ENCODE results near the gene PCSK1N.
"Not testable (repeated sequence)": the region's sequence is repeated elsewhere in the genome, so short reads cannot be mapped to it uniquely, and the experiment has no call there.

The PCSK1N gene, protein sequence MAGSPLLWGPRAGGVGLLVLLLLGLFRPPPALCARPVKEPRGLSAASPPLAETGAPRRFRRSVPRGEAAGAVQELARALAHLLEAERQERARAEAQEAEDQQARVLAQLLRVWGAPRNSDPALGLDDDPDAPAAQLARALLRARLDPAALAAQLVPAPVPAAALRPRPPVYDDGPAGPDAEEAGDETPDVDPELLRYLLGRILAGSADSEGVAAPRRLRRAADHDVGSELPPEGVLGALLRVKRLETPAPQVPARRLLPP

DNA sequence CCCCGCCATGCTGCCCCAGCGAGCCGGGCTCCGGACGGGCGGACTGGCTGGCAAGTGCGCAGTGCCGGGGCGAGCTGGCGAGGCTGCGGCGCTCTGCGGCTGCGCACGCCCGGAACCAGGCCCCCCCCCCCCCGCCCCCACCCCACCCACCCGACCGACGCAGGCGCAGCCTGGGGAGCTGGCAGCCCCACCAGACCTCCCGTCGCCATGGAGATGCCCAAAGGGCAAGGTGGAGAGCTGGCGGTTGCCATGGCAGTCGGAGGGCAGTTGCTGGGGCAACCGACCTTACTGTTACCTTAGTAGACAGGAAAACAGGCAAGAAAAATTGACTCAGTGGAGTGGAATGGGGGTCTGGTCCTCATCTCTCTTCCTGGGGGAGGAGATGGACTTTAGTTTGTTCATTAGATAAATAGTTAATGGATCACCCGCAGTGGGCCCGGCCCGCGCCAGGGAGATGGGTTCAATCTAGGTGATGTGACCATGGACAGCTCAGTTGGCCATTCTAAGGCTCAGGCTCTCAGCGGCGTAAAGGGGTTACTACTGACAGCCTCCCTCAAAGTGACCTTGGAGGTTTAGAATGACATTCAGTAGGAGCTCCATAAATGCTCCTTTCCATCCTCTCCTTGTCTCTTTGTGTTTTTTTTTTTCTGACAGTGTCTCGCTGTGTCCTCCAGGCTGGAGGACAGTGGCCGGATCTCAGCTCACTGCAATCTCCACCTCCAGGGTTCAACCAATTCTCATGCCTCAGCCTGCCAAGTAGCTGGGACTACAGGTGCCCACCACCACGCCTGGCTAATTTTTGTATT, at the start of gene PCSK1N:
PCSK1N (minus strand) TSS at position 87 of the 806 bp plus-strand sequence; CDS start at position 9, 78 bp downstream.
- no peak for DNase-seq (ENCODE audit: low read depth in 2 of 2)

GRCh38 chrX:48883729-48884128, 48.3 kb upstream of the PCSK1N start:
- no peak for DNase-seq (ENCODE audit: low read depth in 2 of 2)

DNA sequence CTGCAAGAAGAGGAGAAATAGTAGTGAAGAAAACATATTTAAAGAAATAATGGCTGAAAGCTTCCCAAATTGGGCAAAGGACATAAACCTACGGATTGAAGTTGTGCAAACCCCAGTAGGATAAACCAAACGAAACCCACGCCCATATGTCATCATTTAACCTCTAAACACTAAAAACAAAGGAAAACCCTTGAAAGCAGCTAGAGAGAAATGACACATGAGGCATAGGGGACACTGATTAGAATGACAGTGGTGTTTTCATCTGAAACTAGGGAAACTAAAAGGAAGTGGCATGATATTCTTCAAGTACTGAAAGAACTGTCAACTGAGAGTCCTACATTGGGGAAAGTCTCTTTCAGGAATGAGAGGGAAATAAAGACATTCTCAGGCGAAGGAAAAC, 41.5 kb upstream of the PCSK1N start:
- not testable (repeated sequence) for DNase-seq (ENCODE audit: low read depth in 2 of 2)

DNA sequence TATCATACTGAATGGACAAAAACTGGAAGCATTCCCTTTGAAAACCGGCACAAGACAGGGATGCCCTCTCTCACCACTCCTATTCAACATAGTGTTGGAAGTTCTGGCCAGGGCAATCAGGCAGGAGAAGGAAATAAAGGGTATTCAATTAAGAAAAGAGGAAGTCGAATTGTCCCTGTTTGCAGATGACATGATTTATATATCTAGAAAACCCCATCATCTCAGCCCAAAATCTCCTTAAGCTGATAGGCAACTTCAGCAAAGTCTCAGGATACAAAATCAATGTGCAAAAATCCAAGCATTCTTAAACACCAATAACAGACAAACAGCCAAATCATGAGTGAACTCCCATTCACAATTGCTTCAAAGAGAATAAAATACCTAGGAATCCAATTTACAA, 36.6 kb upstream of the PCSK1N start:
- not testable (repeated sequence) for DNase-seq (ENCODE audit: low read depth in 2 of 2)

DNA sequence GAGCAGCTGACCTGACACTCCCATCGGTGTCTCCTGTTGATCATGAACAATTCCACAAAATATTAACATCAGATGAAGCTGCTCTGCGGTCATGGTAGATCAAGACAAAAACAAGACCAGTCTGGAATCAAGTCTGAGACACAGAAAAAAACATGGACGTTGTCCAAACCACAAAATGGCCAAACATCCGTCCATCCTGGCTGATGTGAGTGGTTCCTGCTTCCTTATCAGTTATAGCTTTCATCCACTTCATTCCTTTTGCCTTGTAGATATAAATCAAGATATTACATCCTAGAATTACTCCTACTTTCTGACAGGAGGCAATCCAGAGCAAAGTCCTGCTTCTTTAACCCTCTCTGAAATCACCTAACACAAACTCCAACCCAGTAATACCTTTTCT, 28.8 kb upstream of the PCSK1N start:
- no peak for DNase-seq (ENCODE audit: low read depth in 2 of 2)

GRCh38 chrX:48854898-48855297, 19.5 kb upstream of the PCSK1N start:
- DNase-seq (ENCODE audit: low read depth in 2 of 2), result no peak

- not testable (repeated sequence) for DNase-seq (ENCODE audit: low read depth in 2 of 2)
Observed at GRCh38 chrX:48854121-48854804, 18.9 kb upstream of the PCSK1N start.

DNA sequence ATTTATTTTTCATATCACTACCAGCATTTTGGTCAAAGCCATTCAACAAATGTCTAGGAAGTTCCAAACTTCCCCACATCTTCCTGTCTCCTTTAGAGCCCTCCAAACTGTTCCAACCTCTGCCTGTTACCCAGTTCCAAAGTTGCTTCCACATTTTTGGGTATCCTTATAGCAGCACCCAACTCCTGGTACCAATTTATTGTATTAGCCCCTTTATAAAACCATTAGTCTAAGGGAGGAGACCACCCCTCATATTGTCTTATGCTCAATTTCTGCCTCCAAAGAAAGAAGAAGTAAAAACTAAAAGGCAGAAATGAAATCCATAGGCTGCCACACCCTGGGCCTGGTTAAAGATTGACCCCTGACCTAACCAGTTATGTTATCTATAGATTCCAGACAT, 18.1 kb upstream of the PCSK1N start:
- DNase-seq (ENCODE audit: low read depth in 2 of 2), result not testable (repeated sequence)

GRCh38 chrX:48852857-48853256, 17.4 kb upstream of the PCSK1N start:
- DNase-seq (ENCODE audit: low read depth in 2 of 2), result no peak

DNA sequence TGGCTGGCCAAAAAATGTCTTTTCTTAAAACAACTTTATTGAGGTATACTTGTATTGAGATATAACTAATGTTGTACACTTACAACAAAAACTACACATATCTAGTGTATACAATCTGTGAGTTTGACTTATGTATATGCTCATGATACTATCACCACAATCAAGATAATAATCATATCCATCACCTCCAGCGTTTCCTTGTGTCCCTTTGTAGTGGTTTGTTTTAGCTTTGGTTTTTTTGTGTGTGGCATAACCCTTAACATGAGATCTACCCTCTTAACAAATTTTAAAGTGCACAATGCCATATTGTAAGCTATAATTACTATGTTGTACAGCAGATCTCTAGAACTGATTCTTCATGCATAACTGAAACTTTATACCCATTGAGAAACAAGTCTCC, 13.4 kb upstream of the PCSK1N start:
- DNase-seq (ENCODE audit: low read depth in 2 of 2), result no peak

GRCh38 chrX:48839686-48840085, 4.3 kb upstream of the PCSK1N start:
- no peak for DNase-seq (ENCODE audit: low read depth in 2 of 2)

- DNase-seq (ENCODE audit: low read depth in 2 of 2), result no peak
Observed at GRCh38 chrX:48834383-48834709, 1.1 kb downstream of the PCSK1N start.

DNA sequence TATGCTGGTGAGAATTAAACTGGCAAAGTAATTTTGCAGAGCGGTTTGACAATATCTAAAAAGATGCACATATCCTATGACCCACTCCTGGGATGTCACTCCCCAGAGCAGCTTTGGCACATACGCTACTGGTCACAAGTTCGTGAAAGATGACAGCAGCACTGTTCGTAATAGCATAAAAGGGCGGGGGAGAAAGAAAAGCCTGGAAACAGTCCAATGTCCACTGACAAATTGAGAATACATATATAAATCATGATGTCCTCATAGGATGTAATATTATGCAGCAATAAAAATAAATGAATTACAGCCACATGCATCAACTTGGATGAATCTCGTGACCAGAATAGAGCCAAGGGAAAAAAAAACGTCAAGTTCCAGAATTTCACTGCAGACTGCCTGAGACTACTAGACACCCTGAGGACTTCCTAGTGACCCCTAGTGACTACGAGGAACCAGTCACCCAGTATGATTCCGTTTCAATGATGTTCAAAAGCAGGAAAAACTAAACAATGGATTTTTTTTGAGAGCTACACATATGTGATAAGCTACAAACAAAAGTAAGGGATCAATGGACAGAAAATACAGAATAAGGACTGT, 1.8 kb downstream of the PCSK1N start:
- no peak for DNase-seq (ENCODE audit: low read depth in 2 of 2)

GRCh38 chrX:48831909-48832291, 3.5 kb downstream of the PCSK1N start:
- DNase-seq (ENCODE audit: low read depth in 2 of 2), result no peak

DNA sequence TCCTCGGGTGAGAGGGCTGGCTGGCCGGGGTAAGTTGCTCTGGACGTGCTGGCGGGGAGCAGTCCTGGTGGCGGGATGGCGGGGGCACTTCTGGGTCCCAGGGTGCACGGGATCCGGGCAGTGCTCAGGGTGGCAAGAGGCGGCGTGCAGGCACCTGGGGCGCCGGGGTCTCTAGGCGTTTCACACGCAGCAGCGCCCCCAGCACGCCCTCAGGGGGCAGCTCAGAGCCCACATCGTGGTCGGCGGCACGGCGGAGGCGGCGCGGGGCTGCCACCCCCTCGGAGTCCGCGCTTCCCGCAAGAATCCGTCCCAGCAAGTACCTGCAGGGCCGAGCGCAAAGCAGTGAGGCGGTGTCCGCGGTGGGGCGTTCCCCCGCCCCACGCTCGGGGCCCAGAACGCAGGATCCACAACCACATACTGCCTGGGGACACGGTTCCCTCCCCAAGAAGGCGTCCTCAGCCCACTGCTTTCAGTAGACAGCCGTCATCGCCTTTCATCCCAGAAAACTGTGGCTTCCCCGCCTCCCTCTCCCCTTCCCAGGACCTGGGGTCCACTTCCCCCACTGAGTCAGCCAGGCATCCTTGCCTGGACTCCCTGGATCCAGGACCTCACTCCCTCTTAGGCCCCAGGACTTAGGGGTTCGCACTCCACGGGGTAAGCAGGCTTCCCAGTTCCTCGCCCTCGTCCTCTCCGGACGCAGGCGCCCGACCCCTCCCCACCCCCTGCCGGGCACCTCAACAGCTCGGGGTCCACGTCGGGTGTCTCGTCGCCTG, 4.1 kb downstream of the PCSK1N start:
- no peak for DNase-seq (ENCODE audit: low read depth in 2 of 2)

DNA sequence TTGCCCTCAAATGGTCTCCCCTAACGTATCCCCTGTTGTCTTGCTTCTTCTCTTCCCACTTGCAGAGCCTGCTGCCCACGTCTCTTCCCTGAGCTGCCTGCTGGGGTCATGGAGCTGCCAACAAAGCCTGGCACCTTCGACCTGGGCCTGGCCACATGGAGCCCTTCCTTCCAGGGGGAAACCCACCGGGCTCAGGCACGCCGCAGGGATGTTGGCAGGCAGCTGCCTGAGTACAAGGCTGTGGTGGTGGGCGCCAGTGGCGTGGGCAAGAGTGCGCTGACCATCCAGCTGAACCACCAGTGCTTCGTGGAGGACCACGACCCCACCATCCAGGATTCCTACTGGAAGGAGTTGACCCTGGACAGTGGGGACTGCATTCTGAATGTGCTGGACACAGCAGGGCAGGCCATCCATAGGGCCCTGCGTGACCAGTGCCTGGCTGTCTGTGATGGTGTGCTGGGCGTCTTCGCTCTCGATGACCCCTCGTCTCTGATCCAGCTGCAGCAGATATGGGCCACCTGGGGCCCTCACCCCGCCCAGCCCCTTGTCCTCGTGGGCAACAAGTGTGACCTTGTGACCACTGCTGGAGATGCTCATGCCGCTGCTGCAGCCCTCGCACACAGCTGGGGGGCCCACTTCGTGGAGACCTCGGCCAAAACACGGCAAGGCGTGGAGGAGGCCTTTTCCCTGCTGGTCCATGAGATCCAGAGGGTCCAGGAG, 6.2 kb downstream of the PCSK1N start:
- DNase-seq (ENCODE audit: low read depth in 2 of 2), result no peak

DNA sequence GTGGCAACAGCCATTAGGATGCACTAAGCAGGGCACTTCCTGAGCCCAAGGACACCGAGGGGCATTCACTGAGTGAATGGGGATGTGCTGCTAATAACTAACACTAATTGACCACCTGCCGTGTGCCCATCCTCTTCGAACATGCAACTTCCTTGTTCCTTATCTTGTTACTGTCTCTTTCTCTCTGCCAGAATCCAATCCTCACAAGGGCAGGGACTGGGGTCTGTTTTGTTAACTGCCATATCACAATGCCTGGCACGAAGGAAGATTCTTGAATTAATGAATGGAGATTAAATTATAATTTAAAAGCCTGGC, 7.8 kb downstream of the PCSK1N start:
- DNase-seq (ENCODE audit: low read depth in 2 of 2), result no peak

DNA sequence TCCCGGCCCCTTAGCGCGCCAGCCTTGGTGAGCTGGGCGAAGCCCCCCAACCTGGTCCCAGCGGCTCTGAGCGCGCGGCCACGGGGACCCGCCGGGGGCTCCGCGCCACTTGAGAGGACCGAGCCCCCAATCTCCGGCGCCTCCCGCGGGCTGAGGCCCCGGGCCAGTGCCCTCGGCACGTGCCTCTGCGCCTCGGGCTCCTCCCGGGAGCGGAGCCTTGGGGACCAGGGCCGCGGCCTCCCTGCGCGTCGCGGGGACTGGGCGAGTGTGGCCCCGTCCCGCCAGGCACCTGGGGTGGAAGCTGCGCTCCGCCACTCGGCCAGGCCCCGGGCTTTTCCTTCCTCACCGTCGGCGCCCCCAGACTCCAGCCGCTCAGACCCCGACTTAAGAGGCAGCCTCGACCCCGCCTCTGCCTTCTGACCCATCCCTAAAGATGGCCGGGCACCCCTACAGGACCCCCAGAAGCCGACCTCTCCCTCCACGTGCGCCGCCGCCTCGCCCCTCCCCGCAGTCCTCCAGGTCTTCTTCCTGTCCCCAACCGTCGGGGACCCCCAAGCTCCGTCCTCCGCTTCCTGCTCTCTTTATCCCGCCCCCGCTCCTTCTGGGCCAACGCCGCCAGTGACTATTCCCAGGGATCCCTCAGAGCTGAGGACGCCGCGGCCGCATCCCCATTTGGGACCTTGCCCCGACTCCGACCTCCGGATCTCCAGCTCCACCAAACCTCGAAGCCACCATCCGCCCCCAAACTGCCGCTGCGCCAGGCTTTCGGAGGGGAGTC, 8.3 kb downstream of the PCSK1N start:
- no peak for DNase-seq (ENCODE audit: low read depth in 2 of 2)

DNA sequence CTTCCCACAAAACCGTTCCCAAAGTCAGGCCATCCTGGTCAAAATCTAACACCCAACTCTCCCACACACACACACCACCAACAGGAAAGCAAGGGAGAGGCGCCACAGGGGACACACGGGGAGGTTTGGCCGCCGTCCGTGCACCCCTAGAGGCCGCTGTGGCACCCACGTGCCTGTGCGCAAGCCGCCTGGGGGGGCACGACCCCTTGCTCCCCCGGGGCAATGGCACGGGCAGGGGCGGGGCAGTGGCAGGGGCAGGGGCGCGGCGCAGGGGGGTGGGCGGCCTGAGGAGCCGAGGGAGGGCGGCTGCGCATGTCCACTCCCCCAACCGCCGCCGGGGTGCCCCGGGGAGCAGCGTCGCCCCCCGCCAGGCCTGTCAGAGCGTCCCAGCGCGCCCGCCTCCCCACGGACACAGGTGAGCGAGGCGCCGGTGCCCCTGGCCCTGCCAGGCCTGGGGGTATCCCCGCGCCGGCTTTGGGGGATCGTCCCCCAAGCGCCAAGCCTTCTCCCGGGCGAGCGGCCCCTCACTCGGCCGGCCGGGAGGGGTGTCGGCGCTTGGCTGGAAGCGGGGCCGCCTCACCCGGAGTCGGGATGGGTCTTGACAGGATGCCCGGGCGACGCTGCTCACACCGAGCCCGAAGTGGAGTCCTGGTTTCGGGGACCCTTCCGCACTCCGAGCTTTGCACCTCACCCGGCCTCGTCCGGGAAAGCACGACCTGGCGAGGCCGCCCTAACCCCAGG, 9.1 kb downstream of the PCSK1N start, which contains the start of gene ERAS:
ERAS (plus strand) TSS at position 379 of the 741 bp plus-strand sequence. CDS start 2,611 bp downstream, outside the sequence.
- DNase-seq (ENCODE audit: low read depth in 2 of 2), result no peak

GRCh38 chrX:48824066-48824465, 11.3 kb downstream of the PCSK1N start:
- no peak for DNase-seq (ENCODE audit: low read depth in 2 of 2)

Data from stimulated activated CD8-positive, alpha-beta memory T cell treated with anti-CD3 and anti-CD28 coated beads, Interleukin-7, amount 100 ng/mL, for 1 hour (primary cell).